Chondrocyte (in vitro differentiated cells): ENCODE results near the gene NAV2. TPM values are rescaled to one million over a fixed set of nuclear protein-coding genes. Genes with fewer than 3 reads are reported as not detected.

ENCODE experiments used
- DNase-seq: peaks from one replicate; pipeline ENCODE4 v3.0.0; 2021; ENCODE audit warnings: mixed read lengths, low spot score
- H3K27ac Mint-ChIP-seq: one replicate; pipeline ENCODE4 v1.8.0; 2021; ENCODE audit warnings: mild to moderate bottlenecking, moderate library complexity, mixed read lengths; ENCODE audit not compliant: unreplicated experiment
- H3K27me3 Mint-ChIP-seq: 2 replicates; pipeline ENCODE4 v1.8.0; 2021; ENCODE audit warnings: low read depth, mixed read lengths
- H3K36me3 Mint-ChIP-seq: 2 replicates; pipeline ENCODE4 v1.8.0; 2021; ENCODE audit warnings: low read depth, mixed read lengths
- H3K4me1 Mint-ChIP-seq: 2 replicates; pipeline ENCODE4 v1.8.0; 2021; ENCODE audit warnings: low read depth, mild to moderate bottlenecking, mixed read lengths
- H3K4me3 Mint-ChIP-seq: one replicate; pipeline ENCODE4 v1.8.0; 2021; ENCODE audit warnings: mild to moderate bottlenecking, moderate library complexity, mixed read lengths; ENCODE audit not compliant: unreplicated experiment
- H3K9me3 Mint-ChIP-seq: 2 replicates; pipeline ENCODE4 v1.8.0; 2021; ENCODE audit warnings: low read depth, mixed read lengths
- total RNA-seq: library from RNA; stranded (reverse); gene quantifications from 3 replicates; pipeline ENCODE4 v1.2.1, GENCODE V29; 2021
- TF ChIP-seq, protein P1 (sequence below): fragments of 200-600 bp; sonication (generic); IDR thresholded peaks from 2 replicates; pipeline ENCODE4 v1.5.0; 2021; ENCODE audit warnings: antibody characterized with exemption, mild to moderate bottlenecking, moderate library complexity

The NAV2 gene
- total RNA-seq, 1 donor from 2014 or later, result 87.0 TPM

DNA sequence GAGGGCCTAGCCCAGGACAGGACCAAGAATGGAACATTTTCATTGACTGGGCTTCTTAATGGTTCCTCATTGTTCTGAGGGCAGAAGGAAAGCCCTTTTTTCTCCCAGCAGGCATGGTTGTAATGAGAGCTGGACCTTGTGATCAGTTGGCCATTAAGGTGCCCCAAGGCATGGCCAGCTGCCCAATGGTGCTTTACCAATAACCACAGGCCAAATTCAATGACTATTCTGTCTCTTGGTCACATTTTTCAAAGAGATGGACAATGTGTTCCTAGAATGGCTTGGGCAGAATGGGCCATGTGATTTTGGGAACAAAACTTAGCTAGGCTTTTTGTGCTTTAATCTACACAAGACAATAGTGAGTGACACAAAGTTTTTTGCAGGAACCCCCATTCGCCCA lies 7.3 kb downstream of the NAV2 start:
- Mint-ChIP-seq H3K36me3 (no peaks in the 10 kb centered on the region), H3K27ac (no peak overlapping the region), H3K27me3 (no peaks in the 10 kb centered on the region), H3K9me3 (no peaks in the 10 kb centered on the region), H3K4me3 (no peak overlapping the region), H3K4me1 (peaks cover 83% of the 10 kb centered on the region)
- no peak for DNase-seq
- TF ChIP-seq, protein P1, sequence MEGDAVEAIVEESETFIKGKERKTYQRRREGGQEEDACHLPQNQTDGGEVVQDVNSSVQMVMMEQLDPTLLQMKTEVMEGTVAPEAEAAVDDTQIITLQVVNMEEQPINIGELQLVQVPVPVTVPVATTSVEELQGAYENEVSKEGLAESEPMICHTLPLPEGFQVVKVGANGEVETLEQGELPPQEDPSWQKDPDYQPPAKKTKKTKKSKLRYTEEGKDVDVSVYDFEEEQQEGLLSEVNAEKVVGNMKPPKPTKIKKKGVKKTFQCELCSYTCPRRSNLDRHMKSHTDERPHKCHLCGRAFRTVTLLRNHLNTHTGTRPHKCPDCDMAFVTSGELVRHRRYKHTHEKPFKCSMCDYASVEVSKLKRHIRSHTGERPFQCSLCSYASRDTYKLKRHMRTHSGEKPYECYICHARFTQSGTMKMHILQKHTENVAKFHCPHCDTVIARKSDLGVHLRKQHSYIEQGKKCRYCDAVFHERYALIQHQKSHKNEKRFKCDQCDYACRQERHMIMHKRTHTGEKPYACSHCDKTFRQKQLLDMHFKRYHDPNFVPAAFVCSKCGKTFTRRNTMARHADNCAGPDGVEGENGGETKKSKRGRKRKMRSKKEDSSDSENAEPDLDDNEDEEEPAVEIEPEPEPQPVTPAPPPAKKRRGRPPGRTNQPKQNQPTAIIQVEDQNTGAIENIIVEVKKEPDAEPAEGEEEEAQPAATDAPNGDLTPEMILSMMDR, result no peak

DNA sequence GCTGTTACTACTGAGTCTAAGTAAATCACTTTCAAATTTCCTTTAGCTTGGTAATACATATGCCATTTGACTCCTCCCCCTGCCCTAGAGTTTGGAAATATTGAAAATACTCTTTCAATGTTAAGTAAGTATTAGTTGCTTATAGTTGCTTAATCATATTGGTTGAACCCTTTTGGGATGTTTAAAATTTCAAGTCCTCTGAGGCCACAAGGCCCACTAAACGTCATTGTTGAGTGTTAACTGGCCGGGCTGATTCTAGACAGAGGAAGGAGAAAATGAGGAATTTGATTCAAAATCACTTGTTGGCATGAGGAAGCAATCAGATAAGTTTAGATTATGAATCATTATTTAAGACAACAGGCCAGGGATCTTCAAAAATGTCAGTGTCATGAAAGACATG lies 8.5 kb downstream of the NAV2 start:
- no peak overlapping the region for H3K27ac Mint-ChIP-seq
- TF ChIP-seq, protein P1, result no peak
- no peaks in the 10 kb centered on the region for H3K9me3 Mint-ChIP-seq
- H3K27me3 Mint-ChIP-seq, result no peaks in the 10 kb centered on the region
- H3K36me3 Mint-ChIP-seq, result no peaks in the 10 kb centered on the region
- H3K4me3 Mint-ChIP-seq, result no peak overlapping the region
- peaks cover 83% of the 10 kb centered on the region for H3K4me1 Mint-ChIP-seq
- DNase-seq, result no peak

DNA sequence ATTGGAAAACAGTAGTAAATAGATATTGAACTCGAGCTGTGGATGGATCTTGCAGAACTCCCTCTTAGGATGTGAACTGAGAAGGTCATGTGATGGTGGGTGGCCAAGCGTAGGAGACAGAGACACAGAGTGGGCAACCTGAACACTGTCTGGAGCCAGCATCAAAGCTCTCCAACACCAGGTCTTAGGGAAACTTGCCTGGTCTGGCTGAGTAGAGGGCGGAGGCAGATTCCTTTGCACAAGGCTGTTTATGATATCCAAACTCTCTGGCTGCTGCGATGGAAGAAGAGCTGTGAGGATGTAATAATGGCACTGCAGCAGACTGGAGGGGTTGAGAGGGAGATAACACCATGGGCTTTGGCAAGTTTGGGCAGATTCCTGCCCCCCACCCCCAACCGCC lies 10.1 kb downstream of the NAV2 start:
- TF ChIP-seq, protein P1, result no peak
- no peaks in the 10 kb centered on the region for H3K9me3 Mint-ChIP-seq
- peak overlapping the region; percentile 18 for H3K27ac Mint-ChIP-seq

DNA sequence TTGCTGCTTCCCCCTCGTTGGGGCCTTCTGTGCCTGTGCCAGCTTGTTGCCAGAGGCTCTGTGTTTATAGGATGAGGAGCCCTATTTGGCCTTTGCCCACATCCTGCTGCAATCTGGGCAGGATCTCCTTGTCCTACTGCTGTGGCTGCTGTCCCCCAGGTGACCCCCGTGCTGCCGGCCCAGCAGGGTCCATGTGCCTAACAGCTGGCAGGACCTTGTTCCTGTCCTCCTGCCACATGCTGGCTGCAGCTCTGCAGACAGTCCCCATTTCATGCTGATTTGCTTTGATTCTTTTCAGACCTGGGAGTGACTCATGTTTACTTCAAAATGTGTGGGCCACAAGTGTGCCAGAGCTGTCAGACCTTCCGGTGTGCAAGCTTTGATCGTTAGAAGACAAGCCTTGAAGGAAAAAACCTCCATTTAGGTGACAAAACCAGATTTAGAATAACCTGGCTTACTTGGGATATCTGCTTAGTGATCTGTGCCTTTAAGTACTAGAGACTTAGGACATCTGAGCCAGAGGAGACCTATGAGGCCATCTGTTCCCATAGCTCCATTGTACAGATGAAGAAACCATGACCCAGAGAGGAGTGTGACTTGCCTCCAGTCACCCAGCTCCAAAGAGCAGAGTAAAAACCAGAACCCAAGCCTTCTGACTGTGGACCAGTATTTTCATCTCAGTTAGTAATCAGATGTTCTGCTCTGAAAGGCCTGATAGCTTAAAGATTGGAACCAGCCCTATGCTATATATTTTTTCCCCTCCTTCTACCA lies 11.1 kb downstream of the NAV2 start:
- Mint-ChIP-seq H3K4me3 (no peak overlapping the region), H3K4me1 (peaks cover 81% of the 10 kb centered on the region), H3K27ac (peak overlapping the region; percentile 74), H3K27me3 (no peaks in the 10 kb centered on the region), H3K36me3 (peaks cover 2% of the 10 kb centered on the region), H3K9me3 (no peaks in the 10 kb centered on the region)
- DNase-seq, result no peak
- TF ChIP-seq, protein P1, result no peak

More for the DNA sequence above, 10.1 kb downstream of the NAV2 start:
- no peaks in the 10 kb centered on the region for H3K36me3 Mint-ChIP-seq
- H3K27me3 Mint-ChIP-seq, result no peaks in the 10 kb centered on the region
- peaks cover 85% of the 10 kb centered on the region for H3K4me1 Mint-ChIP-seq
- DNase-seq, result no peak
- H3K4me3 Mint-ChIP-seq, result no peak overlapping the region

DNA sequence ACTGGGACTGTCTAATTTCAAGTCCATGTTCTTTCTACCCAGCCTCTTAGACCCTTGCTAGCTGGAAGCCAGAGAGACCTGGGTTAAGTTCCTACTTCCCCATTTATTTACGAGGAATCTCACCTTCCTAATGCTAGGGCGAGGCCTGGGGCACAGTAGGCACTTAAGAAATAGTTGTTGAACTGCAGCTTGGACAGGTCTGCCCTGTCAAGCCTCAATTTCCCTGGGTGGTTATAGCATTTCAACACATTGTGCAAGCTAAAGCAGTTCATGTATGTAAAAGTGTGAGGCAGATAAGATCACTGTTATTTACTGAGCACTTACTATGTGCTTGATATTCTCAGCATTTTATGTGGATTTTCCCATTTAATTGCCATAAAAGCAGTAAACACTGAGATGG lies 12.1 kb downstream of the NAV2 start:
- no peak overlapping the region for H3K4me3 Mint-ChIP-seq
- H3K9me3 Mint-ChIP-seq, result no peaks in the 10 kb centered on the region
- no peaks in the 10 kb centered on the region for H3K27me3 Mint-ChIP-seq
- H3K27ac Mint-ChIP-seq, result peak overlapping the region; percentile 93
- H3K36me3 Mint-ChIP-seq, result peaks cover 2% of the 10 kb centered on the region
- peaks cover 77% of the 10 kb centered on the region for H3K4me1 Mint-ChIP-seq
- DNase-seq, result no peak
- TF ChIP-seq, protein P1, result no peak
